Gastroesophageal sphincter (tissue), 4 donors: Measurements from ENCODE around the gene IFI16. TPM values are rescaled to one million over a fixed set of nuclear protein-coding genes. Genes with fewer than 3 reads are reported as not detected.
"Not testable (repeated sequence)": the region's sequence is repeated elsewhere in the genome, so short reads cannot be mapped to it uniquely, and the experiment has no call there.

Experiments
- ATAC-seq: fragments of 150-250 bp; one replicate; pipeline ENCODE4 v1.9.1; 2016; ENCODE audit warnings: mild to moderate bottlenecking, moderate library complexity
- H3K27ac ChIP-seq, 4 donors: fragments of 200-600 bp; sonication (generic) in 3 of 4; 1 replicate in 3 of 4; 2 replicates in 1 of 4; pipeline ENCODE4 v1.5.1; 2016 to 2019
- H3K27me3 ChIP-seq: fragments of 200-600 bp; sonication (generic); one replicate; pipeline ENCODE4 v1.5.1; 2019
- H3K36me3 ChIP-seq, 2 donors: fragments of 200-600 bp; sonication (generic); one replicate each; pipeline ENCODE4 v1.5.1; 2019; ENCODE audit warnings: control low read depth in 1 of 2
- H3K4me1 ChIP-seq, 3 donors: fragments of 200-600 bp; sonication (generic); 1 replicate in 2 of 3; 2 replicates in 1 of 3; pipeline ENCODE4 v1.5.1; 2016 to 2019; ENCODE audit warnings: control low read depth in 2 of 3
- H3K4me3 ChIP-seq, 2 donors: fragments of 200-600 bp; sonication (generic); one replicate each; pipeline ENCODE4 v1.5.1; 2019; ENCODE audit warnings: mild to moderate bottlenecking in 1 of 2, moderate library complexity in 1 of 2
- H3K9me3 ChIP-seq, 3 donors: fragments of 200-600 bp; sonication (generic); one replicate each; pipeline ENCODE4 v1.5.1; 2017 to 2019; ENCODE audit warnings: control low read depth in 2 of 3
- EP300 ChIP-seq: sonication (generic); formaldehyde crosslinking; IDR thresholded peaks from one replicate; pipeline ENCODE4 v1.6.1; 2017; ENCODE audit warnings: antibody characterized with exemption, mild to moderate bottlenecking
- POLR2A ChIP-seq, 2 donors: fragments of 450-650 bp; IDR thresholded peaks; one replicate each; pipeline ENCODE4 v1.6.1; 2017; ENCODE audit warnings: antibody characterized with exemption in 2 of 2, mild to moderate bottlenecking in 2 of 2, moderate library complexity in 1 of 2
- POLR2AphosphoS5 ChIP-seq: sonication (generic); formaldehyde crosslinking; IDR thresholded peaks from one replicate; pipeline ENCODE4 v1.6.1; 2017; ENCODE audit warnings: antibody characterized with exemption
- WGBS, 2 donors: methylation state at CpG; one replicate each; pipeline ENCODE4 v1.1.5; 2018; ENCODE audit warnings: low coverage in 1 of 2; 5-methylcytosine and 5-hydroxymethylcytosine counted together
- total RNA-seq, 4 donors: library from RNA; depleted of rRNA; stranded (reverse); fragments of >200 nt; gene quantifications; one replicate each; pipeline ENCODE4 v1.1.0, GENCODE V29; 2016
- TF ChIP-seq, protein P1 (sequence below), 4 experiments: fragments of 200-600 bp in 2 of 4; fragments of 450-650 bp in 2 of 4; sonication (generic) in 1 of 4; IDR thresholded peaks; one replicate each; pipeline ENCODE4 v1.5.1; 2017 to 2019; ENCODE audit warnings: antibody characterized with exemption in 4 of 4, mild to moderate bottlenecking in 2 of 4, moderate library complexity in 2 of 4

IFI16 gene
- total RNA-seq, 4 donors from 2014 or later = 25.2 to 73.4 (median 47.5) TPM

DNA sequence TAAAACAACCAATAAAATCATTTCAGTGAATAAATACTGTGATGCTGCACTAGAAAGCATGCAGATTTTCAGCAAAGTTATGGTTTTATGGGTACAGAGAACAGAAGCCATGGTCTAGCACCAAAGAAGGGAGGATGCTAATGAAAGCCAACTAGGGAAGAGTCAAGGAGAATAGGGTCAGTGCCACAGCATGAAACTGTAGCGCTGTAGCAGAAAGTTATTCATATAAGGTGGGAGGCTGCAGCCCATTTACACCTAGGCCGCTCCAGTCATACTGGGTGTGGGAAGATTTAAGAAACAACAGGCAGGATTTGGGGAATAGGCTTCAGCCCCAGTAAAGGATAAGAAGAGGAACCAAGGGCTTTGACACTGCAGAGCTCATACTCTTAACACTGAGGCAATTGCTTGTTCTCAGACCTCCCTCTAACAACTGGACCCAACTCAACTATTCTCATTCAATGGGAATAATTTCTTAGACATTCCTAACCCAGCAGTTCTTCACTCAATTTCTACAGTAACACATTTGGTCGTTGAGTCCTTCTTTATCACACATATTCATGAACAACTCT lies 4.4 kb downstream of the IFI16 start:
- Histone ChIP-seq H3K4me3 (peak overlapping the region in 1 of 2 donors; percentile 48), H3K27ac (no peak overlapping the region), H3K4me1 (peaks cover 0 to 26% (median 3%) of the 10 kb centered on the region in 3 donors), H3K9me3 (no peaks in the 10 kb centered on the region), H3K36me3 (peaks cover 0 to 32% of the 10 kb centered on the region in 2 donors), H3K27me3 (no peaks in the 10 kb centered on the region)
- WGBS, 2 donors = 89 to 91% methylated on average over 3 of the region's 3 CpGs
- ATAC-seq = no peak
- TF ChIP-seq, protein P1, sequence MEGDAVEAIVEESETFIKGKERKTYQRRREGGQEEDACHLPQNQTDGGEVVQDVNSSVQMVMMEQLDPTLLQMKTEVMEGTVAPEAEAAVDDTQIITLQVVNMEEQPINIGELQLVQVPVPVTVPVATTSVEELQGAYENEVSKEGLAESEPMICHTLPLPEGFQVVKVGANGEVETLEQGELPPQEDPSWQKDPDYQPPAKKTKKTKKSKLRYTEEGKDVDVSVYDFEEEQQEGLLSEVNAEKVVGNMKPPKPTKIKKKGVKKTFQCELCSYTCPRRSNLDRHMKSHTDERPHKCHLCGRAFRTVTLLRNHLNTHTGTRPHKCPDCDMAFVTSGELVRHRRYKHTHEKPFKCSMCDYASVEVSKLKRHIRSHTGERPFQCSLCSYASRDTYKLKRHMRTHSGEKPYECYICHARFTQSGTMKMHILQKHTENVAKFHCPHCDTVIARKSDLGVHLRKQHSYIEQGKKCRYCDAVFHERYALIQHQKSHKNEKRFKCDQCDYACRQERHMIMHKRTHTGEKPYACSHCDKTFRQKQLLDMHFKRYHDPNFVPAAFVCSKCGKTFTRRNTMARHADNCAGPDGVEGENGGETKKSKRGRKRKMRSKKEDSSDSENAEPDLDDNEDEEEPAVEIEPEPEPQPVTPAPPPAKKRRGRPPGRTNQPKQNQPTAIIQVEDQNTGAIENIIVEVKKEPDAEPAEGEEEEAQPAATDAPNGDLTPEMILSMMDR (IDR thresholded peaks at IDR 0.05) = no peak
- TF ChIP-seq POLR2A (IDR thresholded peaks at IDR 0.05) (no peak), POLR2AphosphoS5 (no peak), EP300 (no peak)

DNA sequence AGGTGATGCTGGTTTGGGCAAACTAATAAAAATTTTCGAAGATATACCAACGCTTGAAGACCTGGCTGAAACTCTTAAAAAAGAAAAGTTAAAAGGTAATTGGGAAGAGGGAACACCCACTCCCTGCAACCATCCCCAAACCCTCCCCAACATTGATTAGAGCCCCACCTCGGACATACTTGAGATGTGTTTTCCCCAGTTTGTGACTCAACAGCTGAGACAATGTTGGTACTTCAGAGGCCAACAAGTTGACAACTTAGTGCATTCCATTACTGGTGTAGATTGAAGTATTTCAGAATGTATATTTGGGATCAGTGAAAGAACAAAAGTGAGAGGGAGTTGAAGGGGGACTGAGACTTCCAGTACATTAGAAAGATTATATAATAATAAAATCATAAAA lies 5.1 kb downstream of the IFI16 start:
- 55 to 77% methylated on average over 2 to 3 of the region's 3 CpGs for WGBS, 2 donors
- H3K4me3 ChIP-seq = no peak overlapping the region
- H3K27ac ChIP-seq = no peak overlapping the region
- H3K27me3 ChIP-seq = no peaks in the 10 kb centered on the region
- H3K9me3 ChIP-seq = no peaks in the 10 kb centered on the region
- H3K36me3 ChIP-seq = peaks cover 0 to 36% of the 10 kb centered on the region in 2 donors
- no peak for TF ChIP-seq POLR2AphosphoS5
- no peak for TF ChIP-seq EP300
- TF ChIP-seq, protein P1 (IDR thresholded peaks at IDR 0.05) = no peak
- TF ChIP-seq POLR2A (IDR thresholded peaks at IDR 0.05) = no peak
- peaks cover 0 to 21% (median 3%) of the 10 kb centered on the region in 3 donors for H3K4me1 ChIP-seq
- ATAC-seq = no peak

DNA sequence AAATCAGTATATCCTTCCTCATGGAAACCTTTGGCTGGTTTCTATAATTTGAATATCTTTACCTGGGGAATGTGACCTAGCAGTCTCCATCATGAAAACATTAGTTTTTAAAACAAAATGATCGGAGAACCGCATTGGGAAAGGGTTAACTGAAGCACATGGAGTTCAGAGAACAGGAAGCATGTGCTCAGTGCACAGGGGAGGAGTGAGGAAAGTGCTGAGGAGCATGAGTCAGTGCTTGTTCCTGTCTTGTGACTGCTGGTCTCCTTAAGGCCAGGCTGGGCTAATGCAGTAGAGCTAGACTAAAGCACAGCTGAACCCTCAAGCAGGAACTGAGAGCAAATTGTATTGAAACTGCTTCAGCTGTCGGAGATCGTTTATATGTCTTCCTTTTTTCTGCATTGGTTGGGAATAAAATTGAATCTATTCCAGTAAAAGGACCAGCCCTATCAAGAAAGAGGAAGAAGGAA lies 5.8 kb downstream of the IFI16 start:
- Histone ChIP-seq H3K4me1 (peaks cover 0 to 21% (median 3%) of the 10 kb centered on the region in 3 donors), H3K4me3 (no peak overlapping the region), H3K36me3 (peaks cover 0 to 42% of the 10 kb centered on the region in 2 donors), H3K27me3 (no peaks in the 10 kb centered on the region), H3K9me3 (no peaks in the 10 kb centered on the region), H3K27ac (peak overlapping the region in 3 of 4 donors; percentile 9 to 62 (median 54))
- WGBS, 2 donors = 62 to 68% methylated on average over 2 to 4 of the region's 4 CpGs
- ATAC-seq = peak; percentile 94
- TF ChIP-seq POLR2AphosphoS5 (peak; percentile 64), EP300 (no peak)

DNA sequence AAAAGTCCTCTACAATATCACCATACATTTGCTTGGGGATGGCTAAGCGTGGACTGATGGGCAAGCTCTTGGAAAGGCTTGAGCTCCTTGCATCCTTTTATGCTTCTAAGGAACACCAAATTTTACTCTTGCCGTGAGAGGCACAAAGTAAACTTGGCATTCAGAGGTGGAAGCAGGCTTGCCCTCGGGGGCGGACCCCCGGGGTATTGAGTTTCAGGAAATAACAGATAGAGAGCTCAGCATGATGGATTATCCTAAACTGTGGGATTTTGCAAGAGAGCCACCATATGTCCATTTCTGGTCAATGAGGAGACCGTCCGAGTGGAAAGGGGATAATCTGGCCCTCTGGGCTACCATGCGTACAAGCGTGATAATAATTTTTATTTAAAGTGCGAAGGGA lies 14.0 kb downstream of the IFI16 start:
- Histone ChIP-seq H3K27ac (no peak overlapping the region), H3K4me1 (peaks cover 0 to 15% (median 0%) of the 10 kb centered on the region in 3 donors), H3K27me3 (no peaks in the 10 kb centered on the region), H3K4me3 (no peak overlapping the region), H3K36me3 (peaks cover 0 to 30% of the 10 kb centered on the region in 2 donors), H3K9me3 (no peaks in the 10 kb centered on the region)
- TF ChIP-seq POLR2A (IDR thresholded peaks at IDR 0.05) (no peak), EP300 (no peak), POLR2AphosphoS5 (no peak)
- TF ChIP-seq, protein P1 (IDR thresholded peaks at IDR 0.05) = no peak
- 80 to 100% methylated on average over 5 to 8 of the region's 10 CpGs for WGBS, 2 donors
- no peak for ATAC-seq

DNA sequence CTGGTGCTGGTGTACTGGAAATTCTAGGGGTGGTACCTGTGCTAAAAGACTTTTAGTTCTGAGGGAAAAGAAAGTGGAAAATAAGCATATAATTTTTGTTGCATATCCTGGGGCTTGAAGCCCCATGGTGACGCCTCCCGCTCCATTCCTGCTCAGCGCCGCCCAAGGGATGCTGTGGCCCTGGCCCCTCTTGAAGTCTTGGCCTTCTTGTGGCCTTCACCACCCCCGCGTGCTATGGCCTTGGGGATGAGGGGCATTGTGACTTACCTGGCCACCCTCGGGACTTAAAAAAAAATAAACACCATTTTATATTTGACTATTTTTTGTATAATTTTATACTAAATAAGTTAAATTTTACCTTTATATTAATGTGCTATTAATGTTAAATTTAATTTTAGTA lies 15.3 kb downstream of the IFI16 start:
- no peak overlapping the region for H3K4me3 ChIP-seq
- no peak for TF ChIP-seq POLR2A (IDR thresholded peaks at IDR 0.05)
- TF ChIP-seq POLR2AphosphoS5 = no peak
- TF ChIP-seq EP300 = no peak
- TF ChIP-seq, protein P1 (IDR thresholded peaks at IDR 0.05) = no peak
- H3K4me1 ChIP-seq = peaks cover 0 to 15% (median 0%) of the 10 kb centered on the region in 3 donors
- H3K9me3 ChIP-seq = peaks cover 0 to 5% (median 0%) of the 10 kb centered on the region in 3 donors
- WGBS, 2 donors = 95 to 96% methylated on average over 6 to 7 of the region's 7 CpGs
- H3K27me3 ChIP-seq = no peaks in the 10 kb centered on the region
- no peak overlapping the region for H3K27ac ChIP-seq
- H3K36me3 ChIP-seq = peaks cover 0 to 30% of the 10 kb centered on the region in 2 donors
- ATAC-seq = no peak

DNA sequence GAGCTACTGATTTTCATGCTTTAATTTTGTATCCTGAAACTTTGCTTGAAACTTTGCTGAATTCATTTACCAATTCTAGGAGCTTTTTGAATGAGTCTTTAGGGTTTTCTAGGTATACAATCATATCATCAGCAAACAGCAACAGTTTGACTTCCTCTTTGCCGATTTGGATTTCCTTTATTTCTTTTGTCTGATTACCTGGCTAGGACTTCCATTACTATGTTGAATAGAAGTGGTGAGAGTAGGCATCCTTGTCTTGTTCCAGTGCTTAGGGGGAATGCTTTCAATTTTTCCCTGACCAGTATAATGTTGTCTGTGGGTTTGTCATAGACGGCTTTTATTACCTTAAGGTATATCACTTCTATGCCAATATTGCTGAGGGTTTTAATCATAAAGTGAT lies 17.1 kb downstream of the IFI16 start:
- not testable (repeated sequence) for H3K4me3 ChIP-seq, H3K27me3 ChIP-seq, H3K27ac ChIP-seq, ATAC-seq
- peaks cover 0 to 11% (median 0%) of the 10 kb centered on the region in 3 donors for H3K9me3 ChIP-seq
- H3K4me1 ChIP-seq = peaks cover 0 to 28% (median 0%) of the 10 kb centered on the region in 3 donors
- WGBS, 2 donors = 75 to 84% methylated on average over 1 to 2 of the region's 2 CpGs
- H3K36me3 ChIP-seq = peaks cover 0 to 38% of the 10 kb centered on the region in 2 donors
